Head of caudate nucleus (tissue), 42 donors: ENCODE measurements around the gene UBE2E1.

Experiments used
- DNase-seq, 42 donors: peaks; one replicate each; pipeline versions ENCODE4 v3.0.0 to v3.0.0-alpha.2; 2020 to 2021; ENCODE audit warnings: mixed read lengths in 7 of 42
- intact Hi-C: fragments of 100-400 bp; cut with DNase I; formaldehyde crosslinking; loops from one replicate; pipeline ENCODE4 v1.15.0; 2022

Gene UBE2E1

DNA sequence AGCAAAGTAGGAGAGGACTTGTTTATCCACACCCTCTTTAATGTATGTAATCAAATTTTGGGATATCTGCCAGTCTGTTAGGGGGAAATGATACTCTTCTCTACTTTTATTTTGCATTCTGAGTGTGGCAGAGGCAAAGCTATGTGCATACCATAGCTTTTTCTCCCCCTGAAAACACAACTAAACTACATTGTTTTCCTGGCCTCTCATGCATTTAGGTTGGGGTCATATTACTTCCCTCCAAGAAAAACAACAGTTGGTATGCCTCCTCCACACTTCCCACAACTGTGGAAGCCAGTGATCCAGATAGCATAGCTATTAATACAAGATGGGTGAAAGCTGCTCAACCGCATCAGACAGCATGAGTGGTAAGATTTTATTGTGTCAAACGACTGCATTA is 118.0 kb downstream of the UBE2E1 start:
- intact Hi-C loops, result no loop called here
- no peak for DNase-seq

- intact Hi-C loops, result no loop called here
- DNase-seq, result no peak
Measured at GRCh38 chr3:23926246-23926645, 120.5 kb downstream of the UBE2E1 start.

GRCh38 chr3:23926736-23927135 is 121.0 kb downstream of the UBE2E1 start:
- intact Hi-C loops, result no loop called here
- DNase-seq, result peak in 21 of 42 donors; percentile 12 to 64 (median 32)

DNA sequence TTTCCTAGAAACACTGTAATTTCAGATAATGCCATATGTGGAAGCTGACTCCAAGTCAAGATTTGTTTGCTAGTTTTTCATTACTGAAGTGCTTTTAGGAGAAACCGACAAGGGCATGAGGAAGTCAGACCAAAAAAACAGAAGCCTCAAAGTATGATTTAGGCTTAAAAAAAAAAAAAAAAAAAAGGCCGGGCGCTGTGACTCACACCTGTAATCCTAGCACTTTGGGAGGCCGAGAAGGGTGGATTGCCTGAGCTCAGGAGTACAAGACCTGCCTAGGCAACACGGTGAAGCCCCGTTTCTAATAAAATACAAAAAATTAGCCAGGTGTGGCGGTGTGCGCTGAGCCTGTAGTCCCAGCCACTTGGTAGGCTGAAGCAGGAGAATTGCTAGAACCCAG is 122.8 kb downstream of the UBE2E1 start:
- intact Hi-C loops, result no loop called here
- DNase-seq, result no peak

DNA sequence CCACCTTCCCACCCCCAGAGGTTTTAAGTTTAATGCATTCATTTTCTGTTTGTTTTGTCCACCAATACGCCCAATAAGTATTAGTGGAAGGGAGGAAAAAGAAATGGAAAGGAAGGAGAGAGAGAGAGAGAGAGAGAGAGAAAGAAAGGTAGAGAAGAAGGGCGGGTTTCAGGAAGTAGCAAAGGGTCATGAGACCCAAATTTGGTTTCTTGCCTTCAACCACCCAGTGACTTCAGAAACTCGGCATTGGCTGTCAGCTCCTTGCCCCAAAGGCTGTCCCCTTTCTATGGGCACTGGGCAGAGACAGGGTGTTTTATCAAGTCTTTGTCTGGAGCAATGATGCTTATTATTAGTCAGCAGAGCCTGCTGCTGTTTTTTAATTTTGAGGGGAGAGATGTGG is 125.8 kb downstream of the UBE2E1 start:
- no peak for DNase-seq
- intact Hi-C loops, result no loop called here

DNA sequence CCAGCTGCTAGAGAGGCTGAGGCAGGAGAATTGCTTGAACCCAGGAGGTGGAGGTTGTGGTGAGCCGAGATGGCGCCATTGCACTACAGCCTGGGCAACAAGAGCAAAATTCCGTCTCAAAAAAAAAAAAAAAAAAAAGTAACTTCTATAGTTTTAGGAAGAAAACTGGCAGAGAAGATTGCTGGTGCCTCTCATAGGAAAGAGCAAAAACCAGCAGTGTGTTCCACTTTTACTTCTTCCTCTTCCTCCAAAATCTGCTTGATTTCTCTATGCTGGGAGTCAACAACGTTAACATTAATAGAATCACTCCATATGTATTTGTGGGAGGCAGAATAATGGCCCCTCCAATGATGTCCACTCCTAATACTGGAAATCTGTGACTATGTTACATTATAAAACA is 126.8 kb downstream of the UBE2E1 start:
- intact Hi-C loops, result no loop called here
- DNase-seq, result no peak

DNA sequence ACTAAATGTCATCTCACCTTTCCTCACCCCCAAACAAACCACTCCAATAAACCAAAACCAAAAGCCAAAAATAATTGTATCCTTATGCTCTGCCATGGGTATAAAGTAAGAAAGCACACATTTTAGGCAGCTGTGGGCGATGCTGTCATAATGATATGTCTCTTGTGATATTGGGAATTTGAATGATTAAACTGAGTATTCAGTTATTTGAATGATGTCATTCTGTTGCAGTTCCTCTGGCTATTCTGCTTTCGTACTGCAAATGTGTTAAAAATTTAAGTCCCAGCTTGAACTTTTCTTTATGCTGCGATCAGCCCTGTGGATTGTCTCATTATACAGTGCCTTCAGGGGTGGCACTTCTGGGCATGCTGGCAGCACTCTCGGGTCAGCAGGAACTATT is 128.5 kb downstream of the UBE2E1 start:
- intact Hi-C loops, result no loop called here
- no peak for DNase-seq

DNA sequence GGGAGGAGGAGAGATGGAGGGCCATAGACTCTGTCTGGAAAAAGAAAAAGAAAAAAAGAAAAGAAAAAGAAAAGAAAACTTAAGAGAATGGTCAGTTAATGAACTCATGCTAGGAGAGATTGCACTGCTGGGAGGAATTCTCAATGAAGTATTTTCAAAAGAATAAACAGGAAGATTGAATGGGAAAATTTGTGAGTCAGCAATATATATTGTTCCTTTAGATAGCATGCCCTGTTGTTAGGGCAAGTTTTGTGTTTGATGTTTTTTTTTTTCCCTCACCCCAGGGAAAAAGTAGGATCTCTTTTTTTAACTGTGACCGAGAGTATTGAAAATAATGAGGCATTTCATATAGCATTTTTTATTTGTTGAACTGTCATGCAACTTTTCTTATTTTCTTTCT is 131.5 kb downstream of the UBE2E1 start:
- intact Hi-C loops, result no loop called here

DNA sequence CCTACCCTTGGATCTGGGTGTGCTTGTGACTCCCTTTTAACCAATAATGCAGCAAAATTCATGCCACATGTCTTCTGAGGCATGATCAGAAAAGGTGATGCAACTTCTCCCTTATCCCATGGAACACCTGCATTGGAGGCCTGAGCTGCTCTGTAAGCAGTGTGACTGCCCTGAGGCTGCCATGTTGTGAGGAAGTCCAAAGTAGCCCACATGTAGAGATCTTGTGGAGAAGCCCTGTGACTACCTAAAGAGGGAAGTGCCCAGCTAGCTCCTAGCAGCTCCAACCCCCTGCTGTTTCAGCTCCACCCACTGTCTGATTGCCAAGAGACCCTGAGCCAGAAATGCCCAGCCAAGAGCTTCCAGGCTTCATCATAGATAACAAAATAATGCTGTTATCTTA is 132.9 kb downstream of the UBE2E1 start:
- intact Hi-C loops, result no loop called here
- DNase-seq, result no peak

More for the DNA sequence above, 131.5 kb downstream of the UBE2E1 start:
- DNase-seq, result no peak

DNA sequence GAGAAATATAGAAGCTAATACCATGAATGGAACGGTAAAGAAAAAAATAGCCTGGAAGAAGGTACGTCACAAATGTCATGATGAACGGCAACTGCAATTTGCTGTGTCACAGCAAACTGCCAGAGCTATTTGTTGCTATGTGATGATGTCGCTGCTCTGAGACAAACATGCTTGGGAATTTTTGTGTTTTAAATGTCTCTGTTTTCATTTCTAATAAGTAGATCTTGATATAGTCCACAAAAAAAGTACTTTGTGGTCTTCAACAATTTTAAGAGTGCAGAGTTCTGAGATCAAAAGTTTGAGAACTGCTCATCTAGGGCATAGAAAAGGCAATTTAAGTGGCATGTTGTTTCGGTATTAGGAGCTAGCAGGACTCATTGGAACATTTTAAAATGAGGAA is 135.0 kb downstream of the UBE2E1 start:
- intact Hi-C loops, result no loop called here
- DNase-seq, result no peak
